Hepatocyte (in vitro differentiated cells): ENCODE data around the gene POLR3C. TPM values are rescaled to one million over a fixed set of nuclear protein-coding genes. Genes with fewer than 3 reads are reported as not detected.

Source experiments
- DNase-seq: peaks from one replicate; pipeline ENCODE4 v3.0.0-alpha.2; 2016; ENCODE audit warnings: low spot score
- H2AFZ ChIP-seq: fragments of 200-600 bp; sonication (generic); 2 replicates; pipeline ENCODE4 v1.6.0; 2016; ENCODE audit warnings: antibody characterized with exemption, mild to moderate bottlenecking
- H3K27ac ChIP-seq: fragments of 200-600 bp; sonication (generic); 2 replicates; pipeline ENCODE4 v1.5.1; 2016; ENCODE audit warnings: mild to moderate bottlenecking
- H3K27me3 ChIP-seq: fragments of 200-600 bp; sonication (generic); 2 replicates; pipeline ENCODE4 v1.6.1; 2016
- H3K36me3 ChIP-seq: fragments of 200-600 bp; sonication (generic); replicated peaks from 2 replicates; pipeline ENCODE4 v1.5.1; 2016; ENCODE audit warnings: low read depth; ENCODE audit not compliant: insufficient read depth
- H3K4me1 ChIP-seq: fragments of 200-600 bp; sonication (generic); 2 replicates; pipeline ENCODE4 v1.5.1; 2016; ENCODE audit warnings: mild to moderate bottlenecking, moderate library complexity; ENCODE audit not compliant: insufficient read depth
- H3K4me2 ChIP-seq: fragments of 200-600 bp; sonication (generic); 2 replicates; pipeline ENCODE4 v1.6.0; 2016
- H3K4me3 ChIP-seq: fragments of 200-600 bp; sonication (generic); 2 replicates; pipeline ENCODE4 v1.5.1; 2016; ENCODE audit warnings: mild to moderate bottlenecking
- H3K79me2 ChIP-seq: fragments of 200-600 bp; sonication (generic); 2 replicates; pipeline ENCODE4 v1.6.0; 2017; ENCODE audit warnings: mild to moderate bottlenecking
- H3K9me2 ChIP-seq: fragments of 200-600 bp; sonication (generic); replicated peaks from 2 replicates; pipeline ENCODE4 v1.6.0; 2017; ENCODE audit warnings: mild to moderate bottlenecking; ENCODE audit not compliant: insufficient read depth
- H3K9me3 ChIP-seq: fragments of 200-600 bp; sonication (generic); 2 replicates; pipeline ENCODE4 v1.5.1; 2016; ENCODE audit warnings: low read depth, mild to moderate bottlenecking
- H4K20me1 ChIP-seq: fragments of 200-600 bp; sonication (generic); 2 replicates; pipeline ENCODE4 v1.6.0; 2016; ENCODE audit warnings: mild to moderate bottlenecking; ENCODE audit not compliant: insufficient read depth, poor library complexity, severe bottlenecking
- CTCF ChIP-seq: fragments of 200-600 bp; sonication (generic); IDR thresholded peaks from 2 replicates; pipeline ENCODE4 v1.5.1; 2016; ENCODE audit warnings: antibody characterized with exemption, mild to moderate bottlenecking; ENCODE audit not compliant: poor library complexity
- EZH2 ChIP-seq: fragments of 200-600 bp; sonication (generic); IDR thresholded peaks from 2 replicates; pipeline ENCODE4 v1.6.1; 2016; ENCODE audit warnings: antibody characterized with exemption, mild to moderate bottlenecking, borderline replicate concordance
- EZH2phosphoT487 ChIP-seq: fragments of 200-600 bp; sonication (generic); IDR thresholded peaks from one replicate; pipeline ENCODE4 v1.6.1; 2018; ENCODE audit warnings: antibody characterized with exemption, mild to moderate bottlenecking, low read depth, moderate library complexity; ENCODE audit not compliant: unreplicated experiment, severe bottlenecking
- WGBS: methylation state at CpG from one replicate; pipeline ENCODE4 v1.1.6; 2016; ENCODE audit warnings: low lambda C conversion rate; ENCODE audit errors: missing lambda C conversion rate; 5-methylcytosine and 5-hydroxymethylcytosine counted together
- polyA plus RNA-seq: library from polyadenylated mRNA; unstranded; fragments of >200 nt; fragmentation: Nextera tagmentation; extraction: Ambion mirVana; gene quantifications from 2 replicates; pipeline ENCODE4 v1.2.1, GENCODE V29; 2016
- total RNA-seq: library from RNA; depleted of rRNA; stranded (reverse); fragments of >200 nt; gene quantifications from 2 replicates; pipeline ENCODE4 v1.2.3, GENCODE V29; 2014

Gene POLR3C
- total and polyA plus RNA-seq, 2 experiments from 2014 or later, result 19.6 to 20.9 TPM

- H4K20me1 ChIP-seq, result peaks cover 6% of the 10 kb centered on the region
- H2AFZ ChIP-seq, result no peak overlapping the region
- H3K4me3 ChIP-seq, result no peak overlapping the region
- no peaks in the 10 kb centered on the region for H3K27me3 ChIP-seq
- DNase-seq, result no peak
- WGBS, result 94% methylated on average over 7 of the region's 7 CpGs
- no peak overlapping the region for H3K27ac ChIP-seq
- peaks cover 5% of the 10 kb centered on the region for H3K4me1 ChIP-seq
- H3K9me2 ChIP-seq, result no peaks in the 10 kb centered on the region
- H3K9me3 ChIP-seq, result no peaks in the 10 kb centered on the region
- H3K36me3 ChIP-seq, result no peaks in the 10 kb centered on the region
- H3K4me2 ChIP-seq, result no peak overlapping the region
- peaks cover 16% of the 10 kb centered on the region for H3K79me2 ChIP-seq
- TF ChIP-seq EZH2phosphoT487 (no peak), CTCF (no peak), EZH2 (no peak)
Observed at GRCh38 chr1:145855426-145855948, 31.5 kb downstream of the POLR3C start.

GRCh38 chr1:145857170-145857569, 33.2 kb downstream of the POLR3C start:
- Histone ChIP-seq H2AFZ (no peak overlapping the region), H3K36me3 (no peaks in the 10 kb centered on the region), H3K9me2 (no peaks in the 10 kb centered on the region), H3K27me3 (no peaks in the 10 kb centered on the region), H3K79me2 (peaks cover 16% of the 10 kb centered on the region), H3K4me1 (peaks cover 5% of the 10 kb centered on the region), H3K27ac (no peak overlapping the region), H3K4me3 (no peak overlapping the region), H3K9me3 (no peaks in the 10 kb centered on the region), H3K4me2 (peak overlapping the region; percentile 81), H4K20me1 (peaks cover 6% of the 10 kb centered on the region)
- TF ChIP-seq CTCF (no peak), EZH2phosphoT487 (no peak), EZH2 (no peak)
- DNase-seq, result no peak
- 87% methylated on average over 4 of the region's 4 CpGs for WGBS

- DNase-seq, result peak; percentile 73
- H3K36me3 ChIP-seq, result no peaks in the 10 kb centered on the region
- H4K20me1 ChIP-seq, result peaks cover 6% of the 10 kb centered on the region
- H3K4me1 ChIP-seq, result peaks cover 5% of the 10 kb centered on the region
- WGBS, result under 1% methylated on average over 26 of the region's 35 CpGs
- peaks cover 16% of the 10 kb centered on the region for H3K79me2 ChIP-seq
- H3K4me3 ChIP-seq, result peak overlapping the region; percentile 51
- peak overlapping the region; percentile 94 for H3K27ac ChIP-seq
- no peaks in the 10 kb centered on the region for H3K9me2 ChIP-seq
- H3K9me3 ChIP-seq, result no peaks in the 10 kb centered on the region
- H3K4me2 ChIP-seq, result peak overlapping the region; percentile 81
- TF ChIP-seq CTCF (peak; percentile 4), EZH2phosphoT487 (no peak), EZH2 (no peak)
- H3K27me3 ChIP-seq, result no peaks in the 10 kb centered on the region
- peak overlapping the region; percentile 80 for H2AFZ ChIP-seq
Observed at GRCh38 chr1:145858238-145858900, 34.4 kb downstream of the POLR3C start.
